ENCODE data around the gene FBXO7.
"Not testable (repeated sequence)": the region's sequence is repeated elsewhere in the genome, so short reads cannot be mapped to it uniquely, and the experiment has no call there.

DNA sequence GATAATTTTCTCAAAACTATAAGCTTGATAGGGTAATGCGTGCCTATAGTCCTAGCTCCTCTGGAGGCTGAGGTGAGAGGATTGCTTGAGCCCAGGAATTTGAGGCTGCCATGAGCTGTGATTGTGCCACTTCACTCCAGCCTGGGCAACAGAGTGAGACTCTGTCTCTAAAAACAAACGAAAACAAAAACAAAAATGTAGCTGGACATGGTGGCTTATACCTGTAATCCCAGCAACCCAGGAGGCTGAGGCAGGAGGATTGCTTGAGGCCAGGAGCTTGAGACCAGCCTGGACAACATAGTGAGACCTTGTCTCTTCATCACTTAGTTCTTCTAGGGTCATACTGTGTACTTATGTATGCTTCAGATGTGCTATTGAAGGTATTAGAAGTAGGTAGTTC, 3.9 kb downstream of the FBXO7 start:
- TF ChIP-seq CTCF (conservative IDR thresholded peaks at IDR 0.05; ENCODE audit: low read length); EZH2phosphoT487 (IDR thresholded peaks at IDR 0.05; ENCODE audit: borderline replicate concordance): not testable (repeated sequence)
